ENCODE results near the gene C16orf90. TPM values are rescaled to one million over a fixed set of nuclear protein-coding genes. Genes with fewer than 3 reads are reported as not detected.
A peak's percentile ranks its signal among the peaks of the same experiment; 100 is the strongest.

The C16orf90 gene
- total RNA-seq, 2 donors from 2014 or later = not detected

DNA sequence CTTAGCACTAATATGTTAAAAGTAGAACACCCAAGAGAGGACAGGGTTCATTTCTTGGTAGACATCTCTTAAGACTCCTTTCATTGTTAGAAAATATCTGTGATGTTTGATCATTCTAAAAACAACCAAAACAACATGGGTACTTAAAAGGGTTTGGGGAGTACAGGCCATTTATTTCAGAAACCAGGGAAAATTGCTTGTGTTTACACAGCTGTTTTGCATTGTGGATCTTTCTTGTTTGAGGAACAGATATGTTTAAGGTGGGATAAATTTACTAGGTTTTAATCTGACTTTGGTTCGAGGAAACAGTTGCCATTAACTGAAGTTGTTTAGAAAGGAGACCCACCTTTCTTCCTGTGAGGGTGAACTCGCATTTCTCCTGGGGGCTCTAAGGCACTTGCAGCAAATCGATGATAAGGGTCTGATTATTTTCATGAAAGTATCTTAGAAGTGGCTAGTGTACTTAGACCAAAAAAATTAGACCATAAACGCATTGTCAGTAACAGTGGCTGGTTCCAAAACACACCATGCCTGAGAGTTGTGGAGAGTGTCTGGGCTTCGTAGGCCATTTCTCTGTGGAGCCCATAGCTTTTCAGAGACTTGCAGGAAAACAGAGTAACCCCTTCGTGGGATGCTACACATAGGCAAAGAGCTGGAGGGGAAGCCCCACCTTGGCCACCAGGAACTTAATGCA lies 23.1 kb upstream of the C16orf90 start:
- peaks cover 0 to 6% of the 10 kb centered on the region in 2 donors for H3K36me3 ChIP-seq (replicated peaks in 1 of 2; ENCODE audit: insufficient read depth in 1 of 2, low read depth in 2 of 2)
- H3K27ac ChIP-seq = peak overlapping the region; percentile 41 to 60 (median 50)
- ATAC-seq (no peak), DNase-seq (no peak)
- no peak for TF ChIP-seq POLR2A (IDR thresholded peaks at IDR 0.05)
- TF ChIP-seq, protein P1, sequence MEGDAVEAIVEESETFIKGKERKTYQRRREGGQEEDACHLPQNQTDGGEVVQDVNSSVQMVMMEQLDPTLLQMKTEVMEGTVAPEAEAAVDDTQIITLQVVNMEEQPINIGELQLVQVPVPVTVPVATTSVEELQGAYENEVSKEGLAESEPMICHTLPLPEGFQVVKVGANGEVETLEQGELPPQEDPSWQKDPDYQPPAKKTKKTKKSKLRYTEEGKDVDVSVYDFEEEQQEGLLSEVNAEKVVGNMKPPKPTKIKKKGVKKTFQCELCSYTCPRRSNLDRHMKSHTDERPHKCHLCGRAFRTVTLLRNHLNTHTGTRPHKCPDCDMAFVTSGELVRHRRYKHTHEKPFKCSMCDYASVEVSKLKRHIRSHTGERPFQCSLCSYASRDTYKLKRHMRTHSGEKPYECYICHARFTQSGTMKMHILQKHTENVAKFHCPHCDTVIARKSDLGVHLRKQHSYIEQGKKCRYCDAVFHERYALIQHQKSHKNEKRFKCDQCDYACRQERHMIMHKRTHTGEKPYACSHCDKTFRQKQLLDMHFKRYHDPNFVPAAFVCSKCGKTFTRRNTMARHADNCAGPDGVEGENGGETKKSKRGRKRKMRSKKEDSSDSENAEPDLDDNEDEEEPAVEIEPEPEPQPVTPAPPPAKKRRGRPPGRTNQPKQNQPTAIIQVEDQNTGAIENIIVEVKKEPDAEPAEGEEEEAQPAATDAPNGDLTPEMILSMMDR (IDR thresholded peaks at IDR 0.05) = no peak
- intact Hi-C loops (cut with DNase I) = no loop called here
- 46 to 54% methylated on average over 6 of the region's 6 CpGs for WGBS, 2 donors
- no peaks in the 10 kb centered on the region for H3K27me3 ChIP-seq
- no peak overlapping the region for H3K4me3 ChIP-seq
- no peaks in the 10 kb centered on the region for H3K9me3 ChIP-seq
- peaks cover 27% of the 10 kb centered on the region for H3K4me1 ChIP-seq

DNA sequence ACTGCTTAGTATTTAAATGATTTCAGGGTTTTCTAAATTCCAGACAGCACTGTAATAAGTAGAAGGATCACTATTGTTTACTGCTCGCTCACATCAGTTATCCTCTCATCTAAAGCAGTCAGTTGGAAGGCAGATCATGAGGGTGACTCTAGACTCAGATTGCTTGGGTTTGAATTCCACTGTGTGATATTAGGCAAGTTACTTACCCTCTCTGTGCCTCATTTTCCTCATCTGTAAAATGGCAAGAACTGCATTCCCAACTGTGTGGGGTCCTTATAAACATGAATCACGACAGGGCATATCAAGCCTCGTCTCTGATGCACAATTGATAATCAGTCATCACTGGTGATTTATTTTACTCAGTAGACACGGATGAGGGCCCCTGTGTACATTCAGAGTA lies 20.6 kb upstream of the C16orf90 start:
- Histone ChIP-seq H3K36me3 (replicated peaks in 1 of 2; ENCODE audit: insufficient read depth in 1 of 2, low read depth in 2 of 2) (peaks cover 0 to 13% of the 10 kb centered on the region in 2 donors), H3K27me3 (no peaks in the 10 kb centered on the region), H3K9me3 (no peaks in the 10 kb centered on the region), H3K4me1 (peaks cover 27% of the 10 kb centered on the region), H3K27ac (no peak overlapping the region), H3K4me3 (no peak overlapping the region)
- TF ChIP-seq, protein P1 (IDR thresholded peaks at IDR 0.05) = no peak
- TF ChIP-seq POLR2A (IDR thresholded peaks at IDR 0.05) = no peak
- ATAC-seq = no peak
- WGBS, 2 donors = 91 to 92% methylated on average over 4 of the region's 4 CpGs
- no peak for DNase-seq
- intact Hi-C loops (cut with DNase I) = no loop called here

DNA sequence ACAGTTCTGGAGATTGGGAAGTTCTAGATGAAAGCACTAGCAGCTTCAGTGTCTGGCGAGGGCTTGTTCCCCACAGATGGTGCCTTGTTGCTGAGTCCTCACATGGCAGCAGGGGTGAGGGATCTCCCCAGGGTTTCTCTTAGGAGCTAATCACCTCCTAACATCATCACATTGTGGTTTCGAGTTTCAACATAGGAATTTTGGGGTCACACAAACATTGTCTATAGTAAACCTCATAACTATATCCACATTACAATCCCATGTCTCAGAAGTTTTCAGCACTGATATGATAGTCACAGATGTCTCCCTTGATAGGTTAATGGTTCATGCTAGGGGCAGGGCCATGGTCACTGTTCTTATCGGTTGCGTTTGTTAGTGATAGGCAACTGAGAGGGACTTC lies 19.3 kb upstream of the C16orf90 start:
- H3K36me3 ChIP-seq (replicated peaks in 1 of 2; ENCODE audit: insufficient read depth in 1 of 2, low read depth in 2 of 2) = peaks cover 0 to 18% of the 10 kb centered on the region in 2 donors
- H3K9me3 ChIP-seq = no peaks in the 10 kb centered on the region
- DNase-seq (no peak), ATAC-seq (no peak)
- H3K4me3 ChIP-seq = no peak overlapping the region
- H3K27ac ChIP-seq = no peak overlapping the region
- 85 to 90% methylated on average over 4 of the region's 4 CpGs for WGBS, 2 donors
- intact Hi-C loops (cut with DNase I) = no loop called here
- H3K4me1 ChIP-seq = peaks cover 24% of the 10 kb centered on the region
- H3K27me3 ChIP-seq = no peaks in the 10 kb centered on the region
- TF ChIP-seq POLR2A (IDR thresholded peaks at IDR 0.05) = no peak
- TF ChIP-seq, protein P1 (IDR thresholded peaks at IDR 0.05) = no peak

DNA sequence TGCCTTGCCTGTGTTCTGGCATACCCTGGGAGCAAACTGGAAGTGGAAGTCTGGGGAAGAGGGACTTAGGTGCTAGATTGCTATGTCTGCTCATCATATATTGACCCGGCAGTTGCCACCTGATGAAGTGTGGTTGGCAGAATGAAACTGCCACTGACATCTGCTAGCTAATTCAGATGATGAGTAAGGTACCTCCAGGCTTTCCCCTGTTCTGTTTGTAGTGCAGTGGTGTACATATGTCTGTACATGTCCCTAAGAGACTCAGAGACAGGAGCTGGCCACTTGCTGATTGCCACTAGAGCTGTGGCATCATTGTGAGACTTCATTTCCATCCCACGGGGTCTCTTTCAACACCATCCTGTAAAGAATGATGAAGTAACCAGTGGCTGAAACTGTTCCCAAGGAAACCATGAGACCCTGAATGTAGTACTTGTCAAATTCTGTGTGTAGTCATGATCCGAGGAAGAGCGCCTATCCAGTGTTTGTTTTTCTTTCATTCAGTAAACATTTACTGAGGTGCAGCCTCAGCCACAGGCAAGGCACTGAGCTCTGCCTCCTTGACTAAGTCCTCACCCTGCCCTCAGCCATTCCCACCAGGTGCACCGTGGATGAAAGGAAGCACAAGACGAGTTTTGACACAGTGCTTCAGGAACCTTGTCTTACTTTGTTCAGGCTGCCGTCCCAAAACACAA lies 18.7 kb upstream of the C16orf90 start:
- intact Hi-C loops (cut with DNase I) = no loop called here
- Histone ChIP-seq H3K27ac (no peak overlapping the region), H3K36me3 (replicated peaks in 1 of 2; ENCODE audit: insufficient read depth in 1 of 2, low read depth in 2 of 2) (peaks cover 0 to 22% of the 10 kb centered on the region in 2 donors), H3K4me1 (peaks cover 19% of the 10 kb centered on the region), H3K9me3 (no peaks in the 10 kb centered on the region), H3K27me3 (no peaks in the 10 kb centered on the region), H3K4me3 (no peak overlapping the region)
- TF ChIP-seq, protein P1 (IDR thresholded peaks at IDR 0.05) = no peak
- no peak for TF ChIP-seq POLR2A (IDR thresholded peaks at IDR 0.05)
- ATAC-seq = no peak
- no peak for DNase-seq
- 68 to 78% methylated on average over 7 of the region's 7 CpGs for WGBS, 2 donors
